Cardiac muscle cell (in vitro differentiated cells and primary cell): Measurements from ENCODE around the gene MIS18BP1. TPM values are rescaled to one million over a fixed set of nuclear protein-coding genes. Genes with fewer than 3 reads are reported as not detected.
"Not testable (repeated sequence)": the region's sequence is repeated elsewhere in the genome, so short reads cannot be mapped to it uniquely, and the experiment has no call there.

ENCODE experiments used
- DNase-seq, 2 donors: peaks; one replicate each; pipeline versions ENCODE4 v3.0.0 to v3.0.0-alpha.2; 2010 to 2017; ENCODE audit warnings: low read depth in 1 of 2, low spot score in 1 of 2
- H3K27ac ChIP-seq: fragments of 200-600 bp; sonication (generic); 2 replicates; pipeline ENCODE4 v1.5.1; 2016
- H3K27me3 ChIP-seq: fragments of 200-600 bp; sonication (generic); 2 replicates; pipeline ENCODE4 v1.6.0; 2016; ENCODE audit warnings: control low read depth
- H3K36me3 ChIP-seq: fragments of 200-600 bp; sonication (generic); 2 replicates; pipeline ENCODE4 v1.5.1; 2016; ENCODE audit warnings: control low read depth
- H3K4me1 ChIP-seq: fragments of 200-600 bp; sonication (generic); 2 replicates; pipeline ENCODE4 v1.8.1; 2017; ENCODE audit warnings: low read depth, mild to moderate bottlenecking, mixed run types
- H3K4me3 ChIP-seq: fragments of 200-600 bp; sonication (generic); 2 replicates; pipeline ENCODE4 v1.5.1; 2016; ENCODE audit warnings: mild to moderate bottlenecking
- H3K9me3 ChIP-seq: fragments of 200-600 bp; sonication (generic); 2 replicates; pipeline ENCODE4 v1.5.1; 2017; ENCODE audit warnings: low read depth, mild to moderate bottlenecking, control low read depth
- polyA plus RNA-seq: library from polyadenylated mRNA; unstranded; fragments of >200 nt; fragmentation: Nextera tagmentation; extraction: Ambion mirVana; gene quantifications from 2 replicates; pipeline ENCODE4 v1.2.1, GENCODE V29; 2016
- total RNA-seq: library from RNA; depleted of rRNA; stranded (reverse); fragments of >200 nt; gene quantifications from 2 replicates; pipeline ENCODE4 v1.2.3, GENCODE V29; 2016
- TF ChIP-seq, protein P1 (sequence below): IDR thresholded peaks from 2 replicates; pipeline ENCODE4 v1.5.1; 2012; ENCODE audit warnings: low read depth, mild to moderate bottlenecking, low read length

MIS18BP1 gene
- total and polyA plus RNA-seq, 2 experiments from 2014 or later: 11.8 to 34.8 TPM

DNA sequence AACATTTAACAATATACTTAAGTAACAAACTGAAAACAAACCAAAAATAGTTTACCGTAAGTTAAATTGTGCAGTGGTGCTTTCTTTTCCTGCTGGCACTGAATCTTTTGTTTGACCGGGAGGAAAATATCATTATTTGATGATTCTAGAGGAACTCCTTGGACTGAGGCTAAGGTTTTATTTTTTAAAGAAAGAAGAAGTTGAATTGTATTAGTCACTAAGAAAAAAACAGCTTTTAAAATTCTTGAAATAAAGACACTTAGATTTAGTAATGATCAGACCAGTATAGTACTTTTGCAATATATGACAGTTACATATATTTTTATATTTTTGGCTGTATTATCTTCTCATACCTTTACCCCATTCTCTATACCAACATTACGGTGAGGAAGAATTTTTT lies 10.3 kb downstream of the MIS18BP1 start:
- H3K4me3 ChIP-seq: no peak overlapping the region
- no peak for DNase-seq
- no peaks in the 10 kb centered on the region for H3K27me3 ChIP-seq
- H3K9me3 ChIP-seq: no peaks in the 10 kb centered on the region
- no peaks in the 10 kb centered on the region for H3K36me3 ChIP-seq
- TF ChIP-seq, protein P1, sequence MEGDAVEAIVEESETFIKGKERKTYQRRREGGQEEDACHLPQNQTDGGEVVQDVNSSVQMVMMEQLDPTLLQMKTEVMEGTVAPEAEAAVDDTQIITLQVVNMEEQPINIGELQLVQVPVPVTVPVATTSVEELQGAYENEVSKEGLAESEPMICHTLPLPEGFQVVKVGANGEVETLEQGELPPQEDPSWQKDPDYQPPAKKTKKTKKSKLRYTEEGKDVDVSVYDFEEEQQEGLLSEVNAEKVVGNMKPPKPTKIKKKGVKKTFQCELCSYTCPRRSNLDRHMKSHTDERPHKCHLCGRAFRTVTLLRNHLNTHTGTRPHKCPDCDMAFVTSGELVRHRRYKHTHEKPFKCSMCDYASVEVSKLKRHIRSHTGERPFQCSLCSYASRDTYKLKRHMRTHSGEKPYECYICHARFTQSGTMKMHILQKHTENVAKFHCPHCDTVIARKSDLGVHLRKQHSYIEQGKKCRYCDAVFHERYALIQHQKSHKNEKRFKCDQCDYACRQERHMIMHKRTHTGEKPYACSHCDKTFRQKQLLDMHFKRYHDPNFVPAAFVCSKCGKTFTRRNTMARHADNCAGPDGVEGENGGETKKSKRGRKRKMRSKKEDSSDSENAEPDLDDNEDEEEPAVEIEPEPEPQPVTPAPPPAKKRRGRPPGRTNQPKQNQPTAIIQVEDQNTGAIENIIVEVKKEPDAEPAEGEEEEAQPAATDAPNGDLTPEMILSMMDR: no peak
- peaks cover 8% of the 10 kb centered on the region for H3K4me1 ChIP-seq
- no peak overlapping the region for H3K27ac ChIP-seq

DNA sequence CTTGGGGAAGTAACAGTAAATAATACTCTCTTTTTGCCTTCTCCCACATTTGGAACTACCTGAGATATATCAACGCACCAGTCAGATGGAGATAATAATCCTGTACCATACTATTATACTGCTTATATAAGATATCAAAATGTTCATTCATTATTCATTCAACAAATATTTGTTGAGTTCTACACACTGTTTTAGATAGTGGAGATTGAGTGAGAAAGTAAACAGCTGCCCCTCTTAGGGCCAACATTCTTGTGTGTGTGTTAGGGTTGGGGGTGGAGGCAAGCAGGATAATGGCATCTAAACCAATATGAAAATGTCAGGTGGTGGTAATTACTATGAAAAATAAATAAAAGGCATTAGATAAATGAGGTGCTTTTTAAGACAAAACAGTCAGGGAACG lies 14.0 kb downstream of the MIS18BP1 start:
- Histone ChIP-seq H3K27me3 (no peaks in the 10 kb centered on the region), H3K4me1 (no peaks in the 10 kb centered on the region), H3K36me3 (no peaks in the 10 kb centered on the region), H3K4me3 (no peak overlapping the region), H3K9me3 (no peaks in the 10 kb centered on the region), H3K27ac (no peak overlapping the region)
- DNase-seq: no peak
- TF ChIP-seq, protein P1: no peak

DNA sequence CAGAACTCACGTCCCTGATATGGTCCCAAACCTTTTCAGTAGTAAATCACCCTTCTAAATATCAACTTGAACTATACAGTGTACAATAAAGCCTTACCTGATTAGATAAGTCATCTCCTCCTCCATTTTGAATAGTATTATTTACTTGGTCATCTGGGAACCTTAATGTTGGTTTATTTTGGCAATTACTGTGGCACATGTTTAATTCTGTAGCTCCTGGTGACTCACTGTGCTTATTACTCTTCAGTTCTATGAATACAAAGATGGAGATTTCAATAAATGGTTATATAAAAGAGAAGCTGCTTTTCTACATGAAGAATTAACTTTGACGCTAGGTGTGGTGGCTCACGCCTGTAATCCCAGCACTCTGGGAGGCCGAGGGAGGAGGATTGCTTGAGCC lies 25.4 kb downstream of the MIS18BP1 start:
- Histone ChIP-seq H3K36me3 (peaks cover 10% of the 10 kb centered on the region), H3K4me1 (no peaks in the 10 kb centered on the region), H3K27ac (no peak overlapping the region), H3K9me3 (no peaks in the 10 kb centered on the region), H3K27me3 (no peaks in the 10 kb centered on the region), H3K4me3 (no peak overlapping the region)
- no peak for DNase-seq
- TF ChIP-seq, protein P1: no peak

DNA sequence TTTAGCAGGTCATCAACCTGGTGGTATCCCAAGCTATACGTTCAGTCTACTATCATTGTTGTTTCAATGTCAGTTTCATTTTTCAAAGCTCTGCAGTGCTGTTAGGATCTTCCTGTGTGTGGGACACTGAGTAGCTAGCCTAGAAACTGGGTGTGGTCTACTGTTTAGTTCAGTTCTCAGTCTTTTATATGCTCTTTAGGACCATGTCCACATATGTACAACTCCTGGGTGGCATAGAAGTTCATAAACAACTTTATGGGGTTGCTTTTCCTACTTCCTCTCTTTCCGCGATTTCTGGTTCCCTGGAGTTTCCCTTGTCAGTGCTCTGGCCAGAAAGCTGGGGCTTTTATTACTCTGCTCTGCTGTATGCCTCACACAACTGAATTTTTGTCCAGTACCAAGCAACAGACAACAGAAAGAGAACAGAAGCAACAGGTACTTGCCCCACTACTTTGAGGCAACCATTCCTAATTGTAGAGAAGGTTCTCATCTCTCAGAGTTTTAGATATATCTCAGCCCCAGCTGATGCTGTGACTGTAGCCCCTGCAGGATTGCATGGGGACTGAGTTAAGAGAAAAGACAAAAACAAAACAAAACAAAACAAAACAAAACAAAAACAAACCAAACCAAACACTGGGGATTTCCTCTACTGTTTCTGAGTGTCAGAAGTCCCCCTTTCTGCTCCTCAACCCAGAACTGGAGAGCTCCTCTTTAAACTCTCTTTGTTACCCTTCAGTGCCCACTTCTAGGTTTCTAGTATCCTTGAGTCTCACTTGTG lies 30.3 kb downstream of the MIS18BP1 start:
- TF ChIP-seq, protein P1: no peak
- no peak for DNase-seq
- Histone ChIP-seq H3K27ac (no peak overlapping the region), H3K27me3 (no peaks in the 10 kb centered on the region), H3K4me1 (no peaks in the 10 kb centered on the region), H3K36me3 (peaks cover 7% of the 10 kb centered on the region), H3K9me3 (no peaks in the 10 kb centered on the region), H3K4me3 (no peak overlapping the region)

DNA sequence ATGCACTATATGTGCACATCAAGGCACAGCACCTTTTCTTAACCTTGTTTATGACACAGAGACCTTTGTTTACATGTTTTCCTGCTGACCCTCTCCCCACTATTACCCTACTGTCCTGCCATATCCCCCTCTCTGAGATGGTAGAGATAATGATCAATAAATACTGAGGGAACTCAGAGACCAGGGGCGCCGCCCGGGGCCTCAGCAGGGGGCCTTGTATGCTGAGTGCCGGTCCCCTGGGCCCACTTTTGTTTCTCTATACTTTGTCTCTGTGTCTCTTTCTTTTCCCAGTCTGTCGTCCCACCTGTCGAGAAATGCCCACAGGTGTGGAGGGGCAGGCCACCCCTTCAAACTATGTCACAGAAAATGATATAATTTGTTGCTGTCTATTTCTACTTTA lies 38.7 kb downstream of the MIS18BP1 start:
- DNase-seq, H3K27me3 ChIP-seq, H3K9me3 ChIP-seq, H3K27ac ChIP-seq, H3K36me3 ChIP-seq, H3K4me3 ChIP-seq: not testable (repeated sequence)
- peaks cover 10% of the 10 kb centered on the region for H3K4me1 ChIP-seq

DNA sequence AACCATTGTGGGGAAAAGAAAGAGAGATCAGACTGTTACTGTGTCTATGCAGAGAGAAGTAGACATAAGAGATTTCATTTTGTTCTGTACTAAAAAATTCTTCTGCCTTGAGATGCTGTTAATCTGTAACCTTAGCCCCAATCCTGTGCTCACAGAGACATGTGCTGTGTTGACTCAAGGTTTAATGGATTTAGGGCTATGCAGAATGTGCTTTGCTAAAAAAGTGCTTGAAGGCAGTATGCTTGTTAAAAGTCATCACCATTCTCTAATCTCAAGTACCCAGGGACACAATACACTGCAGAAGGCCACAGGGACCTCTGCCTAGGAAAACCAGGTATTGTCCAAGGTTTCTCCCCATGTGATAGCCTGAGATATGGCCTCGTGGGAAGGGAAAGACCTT lies 39.3 kb downstream of the MIS18BP1 start:
- H3K27ac ChIP-seq: peak overlapping the region; percentile 33
- not testable (repeated sequence) for H3K36me3 ChIP-seq, H3K4me3 ChIP-seq, H3K9me3 ChIP-seq, DNase-seq, H3K27me3 ChIP-seq
- peaks cover 10% of the 10 kb centered on the region for H3K4me1 ChIP-seq
